Vagina (tissue), 2 donors: ENCODE results near the gene TUT4. TPM values are rescaled to one million over a fixed set of nuclear protein-coding genes. Genes with fewer than 3 reads are reported as not detected.

Experiments
- DNase-seq, 2 donors: peaks; one replicate each; pipeline ENCODE4 v3.0.0-alpha.2; 2017; ENCODE audit errors: extremely low spot score in 2 of 2
- H3K27ac ChIP-seq: fragments of 200-600 bp; sonication (generic); one replicate; pipeline ENCODE4 v1.5.1; 2019
- H3K27me3 ChIP-seq: fragments of 200-600 bp; sonication (generic); one replicate; pipeline ENCODE4 v1.5.1; 2019
- H3K36me3 ChIP-seq, 2 donors: fragments of 200-600 bp; sonication (generic); one replicate each; pipeline ENCODE4 v1.5.1; 2017 to 2019
- H3K4me1 ChIP-seq: fragments of 200-600 bp; sonication (generic); one replicate; pipeline ENCODE4 v1.5.1; 2019
- H3K4me3 ChIP-seq, 2 donors: fragments of 200-600 bp; sonication (generic); 1 replicate in 1 of 2; 2 replicates in 1 of 2; pipeline ENCODE4 v1.5.1; 2016 to 2019
- H3K9me3 ChIP-seq: fragments of 200-600 bp; sonication (generic); one replicate; pipeline ENCODE4 v1.5.1; 2019
- CTCF ChIP-seq, 3 experiments: fragments of 450-650 bp in 2 of 3; fragments of 200-600 bp in 1 of 3; sonication (generic) in 1 of 3; IDR thresholded peaks; one replicate each; pipeline ENCODE4 v1.5.1; 2017 to 2019; ENCODE audit warnings: antibody characterized with exemption in 3 of 3, mild to moderate bottlenecking in 2 of 3, moderate library complexity in 2 of 3
- POLR2A ChIP-seq, 2 donors: fragments of 450-650 bp; IDR thresholded peaks; one replicate each; pipeline ENCODE4 v1.6.1; 2017; ENCODE audit warnings: antibody characterized with exemption in 2 of 2, mild to moderate bottlenecking in 2 of 2, moderate library complexity in 2 of 2
- POLR2AphosphoS5 ChIP-seq, 2 donors: sonication (generic); formaldehyde crosslinking; IDR thresholded peaks; one replicate each; pipeline ENCODE4 v1.9.0; 2017; ENCODE audit warnings: antibody characterized with exemption in 2 of 2, mild to moderate bottlenecking in 2 of 2, low read depth in 1 of 2; ENCODE audit not compliant: insufficient read depth in 1 of 2
- intact Hi-C: fragments of 100-400 bp; cut with DNase I; formaldehyde crosslinking; loops from one replicate; pipeline ENCODE4 v1.15.1; 2023
- total RNA-seq: library from RNA; depleted of rRNA; stranded (reverse); fragments of >200 nt; gene quantifications from one replicate; pipeline ENCODE4 v1.2.3, GENCODE V29; 2016

TUT4 gene
- total RNA-seq, 1 donor from 2014 or later = 78.1 TPM

DNA sequence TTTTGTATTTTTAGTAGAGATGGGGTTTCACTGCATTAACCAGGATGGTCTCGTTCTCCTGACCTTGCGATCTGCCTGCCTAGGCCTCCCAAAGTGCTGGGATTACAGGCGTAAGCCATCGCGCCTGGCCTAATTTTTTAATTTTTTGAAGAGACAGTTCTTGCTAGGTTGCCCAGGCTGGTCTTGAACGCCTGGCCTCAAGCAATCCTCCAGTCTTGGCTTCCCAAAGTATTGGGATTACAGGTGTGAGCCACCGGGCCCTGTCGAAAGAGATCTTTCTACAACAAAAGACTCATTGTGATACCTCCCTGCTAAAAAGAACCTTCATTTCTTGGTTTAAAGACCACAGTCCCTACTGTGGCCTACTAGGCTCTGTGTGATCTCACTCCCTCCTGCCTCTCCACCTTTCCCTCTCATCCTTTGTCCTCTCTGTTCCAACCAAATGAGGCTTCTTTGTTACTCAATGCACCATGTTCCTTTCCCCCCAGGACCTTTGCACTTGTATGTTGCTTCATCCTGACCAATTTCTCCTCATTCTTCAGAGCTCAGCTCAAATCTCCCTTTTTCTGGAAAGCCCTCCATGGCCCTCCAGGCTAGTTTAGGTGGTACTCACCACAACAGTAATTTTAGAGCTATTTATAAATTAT lies 47.8 kb upstream of the TUT4 start:
- Histone ChIP-seq H3K27ac (no peak overlapping the region), H3K4me1 (peaks cover 32% of the 10 kb centered on the region)
- intact Hi-C loops = no loop called here

GRCh38 chr1:52599236-52599635 lies 46.3 kb upstream of the TUT4 start:
- Histone ChIP-seq H3K9me3 (no peaks in the 10 kb centered on the region), H3K36me3 (no peaks in the 10 kb centered on the region), H3K27ac (no peak overlapping the region), H3K4me3 (no peak overlapping the region), H3K27me3 (no peaks in the 10 kb centered on the region), H3K4me1 (peaks cover 29% of the 10 kb centered on the region)
- intact Hi-C loops = no loop called here
- TF ChIP-seq CTCF (IDR thresholded peaks at IDR 0.05) (no peak), POLR2AphosphoS5 (IDR thresholded peaks at IDR 0.05; ENCODE audit: insufficient read depth in 1 of 2, low read depth in 1 of 2) (no peak), POLR2A (IDR thresholded peaks at IDR 0.05) (no peak)
- no peak for DNase-seq

More for the DNA sequence above, 47.8 kb upstream of the TUT4 start:
- Histone ChIP-seq H3K4me3 (no peak overlapping the region), H3K9me3 (no peaks in the 10 kb centered on the region), H3K27me3 (no peaks in the 10 kb centered on the region), H3K36me3 (no peaks in the 10 kb centered on the region)
- TF ChIP-seq POLR2A (IDR thresholded peaks at IDR 0.05) (no peak), POLR2AphosphoS5 (IDR thresholded peaks at IDR 0.05; ENCODE audit: insufficient read depth in 1 of 2, low read depth in 1 of 2) (no peak), CTCF (IDR thresholded peaks at IDR 0.05) (no peak)
- no peak for DNase-seq

GRCh38 chr1:52598729-52599128 lies 45.8 kb upstream of the TUT4 start:
- intact Hi-C loops = no loop called here

GRCh38 chr1:52597912-52598311 lies 45.0 kb upstream of the TUT4 start:
- intact Hi-C loops = no loop called here
- no peaks in the 10 kb centered on the region for H3K9me3 ChIP-seq
- DNase-seq = no peak

More at GRCh38 chr1:52598729-52599128, 45.8 kb upstream of the TUT4 start:
- H3K4me1 ChIP-seq = peaks cover 24% of the 10 kb centered on the region
- TF ChIP-seq CTCF (IDR thresholded peaks at IDR 0.05) (no peak), POLR2AphosphoS5 (IDR thresholded peaks at IDR 0.05; ENCODE audit: insufficient read depth in 1 of 2, low read depth in 1 of 2) (no peak), POLR2A (IDR thresholded peaks at IDR 0.05) (no peak)
- H3K27ac ChIP-seq = no peak overlapping the region
- H3K4me3 ChIP-seq = no peak overlapping the region
- no peaks in the 10 kb centered on the region for H3K9me3 ChIP-seq
- H3K27me3 ChIP-seq = no peaks in the 10 kb centered on the region
- DNase-seq = no peak
- no peaks in the 10 kb centered on the region for H3K36me3 ChIP-seq

More at GRCh38 chr1:52597912-52598311, 45.0 kb upstream of the TUT4 start:
- peaks cover 16% of the 10 kb centered on the region for H3K4me1 ChIP-seq
- no peak overlapping the region for H3K4me3 ChIP-seq
- H3K36me3 ChIP-seq = no peaks in the 10 kb centered on the region
- TF ChIP-seq POLR2AphosphoS5 (IDR thresholded peaks at IDR 0.05; ENCODE audit: insufficient read depth in 1 of 2, low read depth in 1 of 2) (no peak), POLR2A (IDR thresholded peaks at IDR 0.05) (no peak), CTCF (IDR thresholded peaks at IDR 0.05) (no peak)
- no peaks in the 10 kb centered on the region for H3K27me3 ChIP-seq
- no peak overlapping the region for H3K27ac ChIP-seq
